Measurements from ENCODE around the gene CTXN1.
"Not testable (repeated sequence)": the region's sequence is repeated elsewhere in the genome, so short reads cannot be mapped to it uniquely, and the experiment has no call there.

CTXN1 gene

DNA sequence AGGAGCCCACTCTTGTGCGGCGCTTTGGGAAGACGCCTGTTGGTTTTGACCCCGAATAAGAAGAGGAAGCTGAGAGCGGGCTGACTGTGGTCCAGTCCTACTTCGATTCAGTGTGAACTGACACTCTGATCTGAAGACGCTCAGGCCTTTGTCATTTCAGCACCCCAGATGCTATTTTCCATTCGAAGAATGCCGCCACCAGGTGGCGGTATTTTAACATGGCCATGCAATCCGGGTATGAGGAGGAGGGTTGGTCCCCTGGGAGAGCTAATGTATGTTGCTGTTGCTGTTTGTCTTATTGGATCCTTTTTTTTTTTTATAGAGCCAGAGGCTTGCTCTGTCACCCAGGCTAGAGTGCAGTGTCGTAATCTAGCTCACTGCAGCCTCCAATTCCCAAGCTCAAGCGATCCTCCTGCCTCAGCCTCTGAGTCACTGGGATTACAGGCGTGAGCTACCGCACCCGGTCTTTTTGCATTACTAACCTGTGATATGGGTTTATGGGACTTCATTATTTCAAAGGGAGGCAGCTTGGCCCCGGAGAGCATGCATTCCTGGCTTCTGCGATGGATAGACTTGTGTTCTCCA lies 18.3 kb upstream of the CTXN1 start:
- peak; percentile 83 for DNase-seq

DNA sequence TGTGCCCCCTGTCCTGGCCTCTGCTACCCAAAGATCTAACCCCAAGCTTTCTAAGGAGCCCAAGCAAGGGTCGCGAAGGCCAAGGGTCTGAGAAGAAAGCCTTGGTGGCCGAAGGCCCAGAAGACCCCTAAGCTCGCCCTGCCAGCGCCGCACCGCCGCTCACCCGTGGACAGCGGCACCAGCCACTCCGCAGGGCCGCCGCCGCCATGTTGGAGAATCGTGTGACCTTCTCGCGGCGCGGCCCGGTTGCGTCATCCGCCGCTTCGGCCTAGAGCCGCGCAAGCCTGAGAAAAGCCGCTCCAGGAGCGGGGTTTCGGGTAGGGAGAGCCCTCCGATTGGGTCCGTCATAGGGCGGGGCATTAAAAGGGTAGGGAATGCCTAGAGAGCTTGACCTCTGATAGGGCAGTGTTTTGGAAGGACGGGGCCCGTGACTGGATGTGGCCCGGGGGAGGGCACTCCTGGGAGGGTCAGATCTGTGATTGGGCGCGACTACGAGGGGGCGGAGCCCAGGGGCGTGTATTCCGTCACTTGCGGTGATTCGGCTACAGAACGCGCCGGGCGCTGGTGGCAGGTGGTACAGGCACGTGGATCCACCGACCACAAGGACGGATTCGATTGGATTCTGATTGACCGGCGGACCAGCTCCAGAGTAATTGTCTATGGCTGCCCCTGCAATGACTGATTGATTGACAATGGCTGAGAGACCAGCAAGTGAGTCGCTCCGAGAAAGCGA lies 17.7 kb upstream of the CTXN1 start, which contains the start of gene TIMM44:
Gene TIMM44 (minus strand): TSS at position 223 of the 733 bp plus-strand sequence. CDS start 15 bp downstream, at position 208.
- DNase-seq, result peak; percentile 96 to 100

DNA sequence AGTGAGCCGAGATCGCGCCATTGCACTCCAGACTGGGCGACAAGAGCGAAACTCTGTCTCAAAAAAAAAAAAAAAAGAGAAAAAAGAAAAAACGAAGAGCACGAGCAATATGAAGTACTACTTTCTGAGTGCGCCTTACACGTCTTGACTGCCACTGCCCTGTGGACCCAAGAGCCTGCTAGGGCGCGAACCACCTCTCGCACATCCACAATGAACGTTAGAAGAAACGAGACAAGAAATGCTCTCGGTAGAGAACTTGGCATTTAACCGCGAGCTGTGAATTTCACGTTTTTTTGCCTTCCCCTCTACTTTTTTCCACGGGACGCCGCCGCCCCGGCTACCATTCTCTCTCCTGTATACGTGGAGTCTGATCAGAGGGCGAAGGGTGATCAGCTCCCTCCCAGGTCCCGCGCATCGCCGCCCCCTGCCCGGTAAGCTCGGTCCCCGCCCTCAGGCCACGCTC lies 17.1 kb upstream of the CTXN1 start:
- no peak for DNase-seq

DNA sequence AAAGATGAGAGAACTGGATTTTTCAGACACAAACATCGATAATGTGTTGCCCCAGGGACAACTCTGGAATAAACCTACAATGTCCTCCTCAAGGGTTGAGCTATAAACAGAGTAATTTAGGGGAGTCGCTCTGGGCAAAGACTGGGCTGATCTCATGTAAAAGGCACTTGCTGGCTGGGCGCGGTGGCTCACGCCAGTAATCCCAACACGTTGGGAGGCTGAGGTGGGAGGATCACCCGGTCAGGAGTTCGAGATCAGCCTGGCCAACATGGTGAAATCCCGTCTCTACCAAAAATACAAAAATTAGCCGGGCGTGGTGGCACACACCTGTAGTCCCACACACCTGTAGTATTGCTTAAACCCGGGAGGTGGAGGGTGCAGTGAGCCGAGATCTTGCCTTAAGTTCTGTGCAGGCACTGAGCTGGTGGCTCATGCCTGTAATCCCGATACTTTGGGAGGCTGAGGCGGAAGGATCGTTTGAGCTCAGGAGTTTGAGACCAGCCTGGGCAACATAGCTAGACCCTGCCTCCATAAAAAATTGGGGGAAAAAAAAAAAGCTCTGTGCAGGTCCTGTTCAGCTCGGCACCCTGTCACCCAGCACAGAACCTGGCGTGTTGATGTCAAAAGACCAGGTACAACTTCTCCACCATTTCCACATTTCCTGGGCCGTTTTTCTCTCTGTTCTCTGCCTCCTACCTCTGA lies 16.1 kb upstream of the CTXN1 start:
- no peak for DNase-seq

GRCh38 chr19:7940841-7941240 lies 14.9 kb upstream of the CTXN1 start:
- no peak for DNase-seq

DNA sequence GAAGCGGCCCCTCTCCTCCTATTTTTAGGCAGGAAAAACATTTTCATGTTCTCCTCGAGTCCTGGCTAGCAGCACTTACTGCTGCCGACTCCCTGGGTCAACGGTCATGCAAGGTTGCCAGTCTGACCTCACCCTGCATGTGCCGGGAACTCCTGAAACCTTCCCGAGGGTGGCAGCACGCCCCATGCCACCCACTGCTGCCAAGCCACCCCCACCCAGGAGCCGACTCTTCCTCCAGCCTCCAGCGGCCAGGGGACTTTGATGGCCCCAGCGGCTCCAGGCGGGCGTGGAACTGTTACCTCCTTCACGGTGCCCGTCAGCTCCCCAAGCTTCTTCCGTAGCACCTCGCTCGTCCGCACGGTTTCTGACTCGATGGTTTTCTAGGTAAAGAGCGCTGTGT lies 8.8 kb upstream of the CTXN1 start:
- DNase-seq, result no peak

DNA sequence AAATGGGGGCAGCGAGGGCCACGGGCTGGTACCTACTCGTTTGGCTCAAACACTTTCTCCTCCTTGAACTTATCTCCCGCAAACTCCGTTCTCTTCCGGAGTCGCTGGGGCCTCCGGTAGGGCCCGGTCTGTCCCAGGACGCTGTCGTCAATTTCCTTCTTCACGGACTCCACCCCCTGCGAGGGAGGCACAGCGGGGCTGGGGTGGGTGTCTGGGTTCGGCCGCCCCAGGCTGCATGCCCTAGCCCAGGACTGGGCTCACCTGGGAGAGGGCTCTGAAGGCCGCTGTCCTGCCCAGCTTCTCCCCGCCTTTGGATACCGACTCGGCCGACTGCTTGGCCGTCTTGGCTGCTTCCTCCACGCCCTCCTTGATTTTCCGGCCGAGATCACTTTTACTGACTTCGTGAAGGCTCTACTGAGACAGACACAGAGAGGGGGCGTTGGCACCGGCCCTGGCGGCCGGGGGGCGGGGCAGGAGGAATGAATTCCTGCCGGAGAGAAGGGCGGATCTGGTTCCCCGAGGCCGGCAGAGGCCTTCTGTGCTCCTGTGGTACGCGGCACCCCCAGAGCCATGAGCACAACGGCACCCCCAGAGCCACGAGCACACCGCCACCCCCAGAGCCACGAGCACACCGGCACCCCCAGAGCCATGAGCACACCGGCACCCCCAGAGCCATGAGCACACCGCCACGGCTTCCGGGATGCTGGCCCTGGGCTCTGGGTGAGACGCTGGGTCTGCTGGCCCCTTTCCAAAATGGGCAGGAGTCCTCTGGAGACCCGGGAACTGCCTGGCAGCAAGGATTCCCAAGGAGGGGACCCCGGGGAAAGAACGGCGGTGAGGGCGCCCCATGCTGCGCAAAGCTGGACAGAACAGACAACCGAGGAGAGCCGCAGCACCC lies 8.1 kb upstream of the CTXN1 start:
- no peak for DNase-seq

DNA sequence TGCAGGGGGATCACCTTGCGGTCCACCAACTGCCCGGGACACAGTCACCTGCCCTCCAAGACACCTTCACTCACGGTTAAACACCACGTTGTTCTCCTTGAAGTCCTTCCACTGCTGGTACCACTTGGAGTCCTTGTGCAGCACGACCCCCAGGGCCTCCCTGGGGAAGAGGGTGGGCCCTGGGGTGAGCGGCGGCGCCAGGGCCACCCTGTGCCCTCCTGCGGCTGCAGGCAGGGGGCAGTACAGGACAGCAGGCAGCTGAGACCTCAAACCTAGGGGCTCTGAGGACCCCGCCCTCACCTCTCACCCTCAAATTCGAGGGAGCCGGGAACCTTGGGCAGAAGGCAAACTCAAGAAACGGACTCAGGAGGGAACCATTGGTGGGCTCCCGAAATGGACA lies 7.5 kb upstream of the CTXN1 start:
- DNase-seq, result no peak

DNA sequence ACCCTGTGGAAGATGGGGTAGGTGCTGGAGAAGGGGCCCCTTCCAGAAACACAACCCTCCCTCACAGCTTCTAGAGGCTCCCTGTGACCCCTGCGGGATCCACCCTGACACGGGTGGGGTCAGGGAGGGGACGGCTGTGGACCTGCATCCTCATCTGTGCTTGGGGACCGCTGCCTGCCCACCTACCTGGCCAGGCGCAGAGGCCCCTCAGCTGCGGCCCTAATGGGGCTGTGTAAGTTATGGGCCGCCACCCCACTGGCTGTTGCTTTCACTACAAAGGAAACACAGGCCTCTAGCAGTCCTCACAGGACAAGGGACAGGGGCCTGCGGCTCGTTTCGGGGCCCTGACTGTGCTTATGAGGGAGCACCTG lies 7.0 kb upstream of the CTXN1 start:
- DNase-seq, result no peak

GRCh38 chr19:7932276-7932929 lies 6.5 kb upstream of the CTXN1 start:
- no peak for DNase-seq

DNA sequence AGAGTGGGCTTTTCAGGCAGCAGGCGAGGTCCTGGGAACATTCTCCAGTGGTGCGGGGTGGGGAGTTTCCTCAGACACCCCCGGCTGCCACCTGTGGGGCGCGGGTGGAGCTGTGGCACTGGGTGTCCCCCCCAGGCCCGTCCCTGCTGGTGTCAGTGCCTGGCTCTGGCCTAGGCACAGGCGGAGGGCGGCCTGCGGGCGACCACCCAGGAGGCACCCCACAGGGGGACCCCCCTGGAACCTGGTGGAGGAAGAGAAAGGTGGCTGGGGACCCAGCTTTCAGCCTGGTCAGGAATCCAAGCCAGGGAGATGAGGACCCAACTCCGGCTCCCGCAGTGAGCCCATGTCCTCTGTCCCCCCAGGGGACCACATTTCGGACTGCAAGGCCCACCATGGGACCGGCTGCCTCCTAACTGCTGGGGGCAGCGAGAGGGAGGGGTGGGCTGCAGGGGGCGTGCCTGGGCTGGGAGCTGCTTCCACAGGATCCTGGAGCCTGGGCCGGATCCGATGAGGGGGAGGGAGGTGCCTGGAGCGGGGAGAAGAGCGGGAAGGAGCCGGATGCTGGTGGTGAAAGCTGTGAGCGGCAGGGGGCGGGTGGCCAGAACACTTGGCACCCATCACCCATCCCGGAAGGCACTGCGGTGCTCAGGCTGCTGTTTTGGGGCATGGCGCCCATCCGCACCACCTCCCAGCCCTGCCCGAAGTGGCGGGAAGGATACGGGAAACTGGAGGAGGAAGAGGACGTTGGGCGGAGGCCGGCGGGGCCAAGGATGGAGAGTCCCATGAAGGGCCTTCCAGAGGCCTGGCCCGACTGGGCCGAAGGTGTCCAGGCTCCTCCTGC lies 5.5 kb upstream of the CTXN1 start:
- no peak for DNase-seq

GRCh38 chr19:7930765-7931164 lies 4.8 kb upstream of the CTXN1 start:
- no peak for DNase-seq

DNA sequence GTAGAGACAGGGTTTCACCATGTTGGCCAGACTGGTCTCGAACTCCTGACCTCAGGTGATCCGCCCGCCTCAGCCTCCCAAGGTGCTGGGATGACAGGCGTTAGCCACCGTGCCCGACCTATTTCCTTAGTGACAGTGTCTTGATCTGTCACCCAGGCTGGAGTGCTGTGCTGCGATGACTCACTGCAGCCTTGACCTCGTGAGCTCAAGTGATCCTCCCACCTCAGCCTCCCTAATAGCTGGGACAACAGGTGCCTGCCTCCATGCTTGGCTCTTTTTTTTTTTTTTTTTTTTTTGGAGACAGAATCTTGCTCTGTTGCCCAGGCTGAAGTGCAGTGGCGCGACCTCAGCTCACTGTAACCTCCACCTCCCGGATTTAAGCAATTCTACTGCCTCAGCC lies 4.1 kb upstream of the CTXN1 start:
- not testable (repeated sequence) for DNase-seq

DNA sequence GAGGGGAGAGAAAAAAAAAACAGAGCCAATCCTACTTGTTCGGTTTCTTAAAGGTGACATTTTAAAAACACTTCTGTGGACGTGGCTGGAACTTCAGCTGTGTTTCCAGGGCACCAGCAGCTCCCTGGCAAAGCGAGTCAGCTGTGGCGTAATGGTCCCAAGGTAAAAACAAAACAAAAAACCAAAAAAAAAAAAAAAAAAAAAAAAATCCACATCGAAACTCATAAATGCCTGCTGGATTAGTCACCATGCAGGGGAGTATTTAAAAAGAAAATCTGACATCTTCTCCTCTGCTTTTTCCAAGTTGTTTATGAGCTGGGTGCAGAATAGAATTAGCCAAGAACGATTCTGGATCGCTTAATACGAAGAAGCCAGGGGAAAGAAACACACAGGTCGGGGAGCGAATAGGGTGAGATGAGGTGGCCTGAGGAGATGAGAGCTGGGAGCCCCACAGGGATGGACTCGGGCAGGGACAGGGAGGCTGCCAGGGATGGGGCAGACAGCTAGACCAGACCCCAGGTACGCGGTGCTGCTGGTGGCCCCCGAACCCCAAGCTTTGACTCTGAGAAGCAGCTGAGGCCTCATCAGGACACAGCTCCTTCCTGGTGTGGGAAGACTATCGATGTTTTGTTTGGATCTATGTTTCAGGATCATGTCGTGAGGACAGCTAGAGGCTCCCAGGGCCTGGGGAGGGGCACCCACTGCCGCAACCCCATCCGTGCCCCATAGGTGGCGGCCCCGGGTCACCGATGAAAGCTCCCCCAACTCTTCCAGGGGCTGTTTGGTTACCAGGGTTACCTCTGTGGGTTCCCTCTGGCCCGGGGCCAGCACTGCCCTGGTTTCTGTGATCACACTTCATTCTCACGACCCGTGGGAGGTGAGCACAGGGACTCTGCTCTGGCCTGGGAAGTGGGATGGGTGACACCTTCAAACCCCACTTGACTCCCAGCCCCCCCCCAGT lies 3.1 kb upstream of the CTXN1 start:
- DNase-seq, result peak; percentile 40 to 46

DNA sequence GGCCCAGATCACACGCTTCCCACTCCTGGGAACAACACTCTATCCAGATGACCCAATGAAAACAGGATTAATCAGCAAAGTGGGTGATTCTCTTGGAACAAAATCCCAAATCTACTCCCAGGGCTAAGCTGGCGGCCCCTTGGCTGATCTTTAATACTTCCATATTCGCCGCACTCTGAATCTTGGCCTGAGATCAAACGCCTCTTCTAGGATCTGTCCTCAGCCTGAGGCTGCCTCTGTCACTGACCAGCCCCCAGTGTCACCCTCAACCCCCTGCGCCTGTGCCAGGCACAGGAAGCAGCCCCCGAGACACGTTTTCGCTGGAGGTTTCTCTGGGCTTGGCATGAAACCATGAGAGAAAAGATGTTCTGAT lies 2.4 kb upstream of the CTXN1 start:
- DNase-seq, result no peak

DNA sequence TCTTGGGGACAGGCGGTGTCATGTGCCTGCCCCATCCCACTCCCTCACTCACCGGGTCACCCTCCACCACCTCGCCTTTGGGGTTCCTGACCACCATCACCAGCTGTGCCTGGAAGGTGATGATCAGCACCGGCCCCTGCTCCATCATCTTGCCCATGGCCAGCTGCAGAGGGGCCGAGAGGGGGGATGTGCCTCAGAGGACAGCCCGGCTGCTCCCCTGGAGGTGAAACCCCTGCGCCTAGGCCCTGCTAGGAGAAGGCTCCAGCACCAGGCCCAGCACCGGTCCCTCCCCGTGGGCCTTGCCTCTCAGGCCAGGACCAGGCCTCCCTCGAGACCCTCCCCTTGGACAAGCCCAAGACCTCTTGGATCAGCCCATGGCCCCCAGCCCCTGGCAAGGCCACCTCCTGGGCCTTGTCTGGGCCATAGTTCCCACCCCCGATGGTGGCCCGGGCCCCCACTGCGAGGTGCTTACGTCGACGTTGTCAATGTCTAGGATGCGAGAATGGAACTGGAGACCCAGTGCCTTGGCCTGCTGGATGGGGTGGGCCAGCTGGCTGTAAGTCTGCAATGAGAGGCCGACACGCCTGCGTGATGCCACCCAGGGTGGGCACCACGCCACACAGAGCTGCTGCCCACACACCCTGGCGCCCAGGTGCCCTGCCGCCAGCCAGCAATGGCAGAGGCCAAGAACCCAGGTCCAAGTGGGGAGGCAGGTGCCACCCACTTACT lies 1.8 kb upstream of the CTXN1 start:
- no peak for DNase-seq

GRCh38 chr19:7926727-7927604 lies 1.0 kb upstream of the CTXN1 start:
- DNase-seq, result no peak

GRCh38 chr19:7925171-7925851 lies 624 bp downstream of the CTXN1 start:
- DNase-seq, result peak; percentile 73 to 74
